Skeletal muscle cell (primary cell): ENCODE results near the gene PNRC2.
"Not testable (repeated sequence)": the region's sequence is repeated elsewhere in the genome, so short reads cannot be mapped to it uniquely, and the experiment has no call there.

Source experiments
- DNase-seq: peaks from one replicate; pipeline ENCODE4 v3.0.0-alpha.2; 2010; ENCODE audit warnings: low read depth
- H3K4me3 ChIP-seq: 2 replicates; pipeline ENCODE4 v1.5.1; 2011; ENCODE audit warnings: low read depth, mild to moderate bottlenecking, control low read depth, low read length, moderate library complexity

Gene PNRC2

GRCh38 chr1:23979881-23980727 lies 20.5 kb downstream of the PNRC2 start, which contains the start of gene SRSF10:
SRSF10 (minus strand) TSS chr1:23980327; CDS start chr1:23980255, 72 bp downstream.
- peak within 1 kb of the TSS; percentile 97 for H3K4me3 ChIP-seq
- peak; percentile 96 for DNase-seq

GRCh38 chr1:23980728-23981070 lies 21.1 kb downstream of the PNRC2 start:
- peak overlapping the region; percentile 97 for H3K4me3 ChIP-seq
- no peak for DNase-seq

GRCh38 chr1:23984417-23985186 lies 25.0 kb downstream of the PNRC2 start:
- no peak overlapping the region for H3K4me3 ChIP-seq
- DNase-seq = peak; percentile 68

GRCh38 chr1:23987038-23987437 lies 27.4 kb downstream of the PNRC2 start:
- H3K4me3 ChIP-seq, DNase-seq: not testable (repeated sequence)

- DNase-seq = no peak
- H3K4me3 ChIP-seq = no peak overlapping the region
These were observed 29.6 kb downstream of the PNRC2 start for GRCh38 chr1:23989263-23989662.

- DNase-seq, H3K4me3 ChIP-seq: not testable (repeated sequence)
These were observed 32.4 kb downstream of the PNRC2 start for GRCh38 chr1:23992011-23992410.

- DNase-seq = no peak
- no peak overlapping the region for H3K4me3 ChIP-seq
These were observed 35.8 kb downstream of the PNRC2 start for GRCh38 chr1:23995431-23995837.

GRCh38 chr1:23996700-23997229 lies 37.1 kb downstream of the PNRC2 start:
- no peak for DNase-seq
- H3K4me3 ChIP-seq = no peak overlapping the region

- no peak overlapping the region for H3K4me3 ChIP-seq
- no peak for DNase-seq
These were observed 38.2 kb downstream of the PNRC2 start for GRCh38 chr1:23997812-23998211.

GRCh38 chr1:23999156-23999671 lies 39.6 kb downstream of the PNRC2 start:
- no peak overlapping the region for H3K4me3 ChIP-seq
- DNase-seq = no peak

GRCh38 chr1:24002695-24003094 lies 43.1 kb downstream of the PNRC2 start:
- H3K4me3 ChIP-seq = no peak overlapping the region
- no peak for DNase-seq

GRCh38 chr1:24003331-24003972 lies 43.8 kb downstream of the PNRC2 start:
- no peak overlapping the region for H3K4me3 ChIP-seq
- peak; percentile 97 for DNase-seq

- no peak overlapping the region for H3K4me3 ChIP-seq
- no peak for DNase-seq
These were observed 44.5 kb downstream of the PNRC2 start for GRCh38 chr1:24004132-24004531.

GRCh38 chr1:24005163-24005562 lies 45.5 kb downstream of the PNRC2 start:
- DNase-seq = no peak
- H3K4me3 ChIP-seq = no peak overlapping the region

GRCh38 chr1:24007079-24007478 lies 47.5 kb downstream of the PNRC2 start:
- DNase-seq = no peak
- no peak overlapping the region for H3K4me3 ChIP-seq

GRCh38 chr1:24008574-24009184 lies 49.1 kb downstream of the PNRC2 start:
- H3K4me3 ChIP-seq = not testable (repeated sequence)

GRCh38 chr1:24009406-24009805 lies 49.8 kb downstream of the PNRC2 start:
- peak; percentile 46 for DNase-seq
- H3K4me3 ChIP-seq = no peak overlapping the region

More at GRCh38 chr1:24008574-24009184, 49.1 kb downstream of the PNRC2 start:
- DNase-seq = peak; percentile 36

- no peak overlapping the region for H3K4me3 ChIP-seq
- no peak for DNase-seq
These were observed 51.0 kb downstream of the PNRC2 start for GRCh38 chr1:24010650-24011049.

- DNase-seq, H3K4me3 ChIP-seq: not testable (repeated sequence)
These were observed 53.2 kb downstream of the PNRC2 start for GRCh38 chr1:24012878-24013277.
